Esophagus mucosa (tissue), 1 donor: ENCODE results near the gene ASGR1. TPM values are rescaled to one million over a fixed set of nuclear protein-coding genes. Genes with fewer than 3 reads are reported as not detected.

ENCODE experiments used
- total RNA-seq: library from RNA; stranded (reverse); gene quantifications from one replicate; pipeline ENCODE4 v1.2.4, GENCODE V29; 2023
- donor health status: DM: yes; HTN: yes; CAD: no.

Gene ASGR1
- total RNA-seq, 1 donor from 2014 or later: 1.00 TPM

Other genes with a start within 250 kb of the ASGR1 start
- gene ALOX12, start 183.3 kb downstream of the ASGR1 start, total RNA-seq: 16.9 TPM
- 126 TPM for gene RNASEK, start 166.7 kb downstream of the ASGR1 start, total RNA-seq
- 3.7 TPM for gene BCL6B, start 156.3 kb downstream of the ASGR1 start, total RNA-seq
- 11.8 TPM for gene SLC16A13, start 143.4 kb downstream of the ASGR1 start, total RNA-seq
- gene SLC16A11, start 135.3 kb downstream of the ASGR1 start, total RNA-seq: 0.60 TPM
- gene CLEC10A, start 99.1 kb downstream of the ASGR1 start, total RNA-seq: 0.92 TPM
- 0.24 TPM for gene ASGR2, start 64.5 kb downstream of the ASGR1 start, total RNA-seq
- 3.1 TPM for gene DLG4, start 40.5 kb upstream of the ASGR1 start, total RNA-seq
- gene ACADVL, start 40.6 kb upstream of the ASGR1 start, total RNA-seq: 311 TPM
- 32.7 TPM for gene DVL2, start 55.1 kb upstream of the ASGR1 start, total RNA-seq
- 33.6 TPM for gene PHF23, start 60.1 kb upstream of the ASGR1 start, total RNA-seq
- 268 TPM for gene GABARAP, start 63.1 kb upstream of the ASGR1 start, total RNA-seq
- 87.6 TPM for gene CTDNEP1, start 72.4 kb upstream of the ASGR1 start, total RNA-seq
- gene ELP5, start 72.8 kb upstream of the ASGR1 start, total RNA-seq: 40.3 TPM
- 279 TPM for gene CLDN7, start 83.1 kb upstream of the ASGR1 start, total RNA-seq
- 0.68 TPM for gene SLC2A4, start 102.3 kb upstream of the ASGR1 start, total RNA-seq
- 0.96 TPM for gene YBX2, start 115.3 kb upstream of the ASGR1 start, total RNA-seq
- gene EIF5A, start 128.3 kb upstream of the ASGR1 start, total RNA-seq: 623 TPM
- 38.9 TPM for gene GPS2, start 136.0 kb upstream of the ASGR1 start, total RNA-seq
- gene NEURL4, start 150.0 kb upstream of the ASGR1 start, total RNA-seq: 13.5 TPM
- gene ACAP1, start 157.2 kb upstream of the ASGR1 start, total RNA-seq: 3.8 TPM
- 32.9 TPM for gene KCTD11, start 172.8 kb upstream of the ASGR1 start, total RNA-seq
- gene TMEM95, start 175.8 kb upstream of the ASGR1 start, total RNA-seq: not detected
- 6.1 TPM for gene TNK1, start 201.7 kb upstream of the ASGR1 start, total RNA-seq
- gene PLSCR3, start 215.2 kb upstream of the ASGR1 start, total RNA-seq: 23.1 TPM
- gene TMEM256, start 224.7 kb upstream of the ASGR1 start, total RNA-seq: 92.8 TPM
- gene NLGN2, start 228.5 kb upstream of the ASGR1 start, total RNA-seq: 3.0 TPM
- gene SPEM1, start 241.0 kb upstream of the ASGR1 start, total RNA-seq: not detected
- not detected for gene SPEM2, start 246.2 kb upstream of the ASGR1 start, total RNA-seq
- not detected for gene SPEM3, start 249.5 kb upstream of the ASGR1 start, total RNA-seq